DMS153 treated with DMSO at 0.1 percent for 48 hours (cell line): ENCODE results near the gene SNRNP70.
"Not testable (repeated sequence)": the region's sequence is repeated elsewhere in the genome, so short reads cannot be mapped to it uniquely, and the experiment has no call there.

Experiments
- DNase-seq: peaks from one replicate; lab custom pipeline; 2025; ENCODE audit not compliant: unreplicated experiment; lab: John Stamatoyannopoulos, UW

Gene SNRNP70

DNA sequence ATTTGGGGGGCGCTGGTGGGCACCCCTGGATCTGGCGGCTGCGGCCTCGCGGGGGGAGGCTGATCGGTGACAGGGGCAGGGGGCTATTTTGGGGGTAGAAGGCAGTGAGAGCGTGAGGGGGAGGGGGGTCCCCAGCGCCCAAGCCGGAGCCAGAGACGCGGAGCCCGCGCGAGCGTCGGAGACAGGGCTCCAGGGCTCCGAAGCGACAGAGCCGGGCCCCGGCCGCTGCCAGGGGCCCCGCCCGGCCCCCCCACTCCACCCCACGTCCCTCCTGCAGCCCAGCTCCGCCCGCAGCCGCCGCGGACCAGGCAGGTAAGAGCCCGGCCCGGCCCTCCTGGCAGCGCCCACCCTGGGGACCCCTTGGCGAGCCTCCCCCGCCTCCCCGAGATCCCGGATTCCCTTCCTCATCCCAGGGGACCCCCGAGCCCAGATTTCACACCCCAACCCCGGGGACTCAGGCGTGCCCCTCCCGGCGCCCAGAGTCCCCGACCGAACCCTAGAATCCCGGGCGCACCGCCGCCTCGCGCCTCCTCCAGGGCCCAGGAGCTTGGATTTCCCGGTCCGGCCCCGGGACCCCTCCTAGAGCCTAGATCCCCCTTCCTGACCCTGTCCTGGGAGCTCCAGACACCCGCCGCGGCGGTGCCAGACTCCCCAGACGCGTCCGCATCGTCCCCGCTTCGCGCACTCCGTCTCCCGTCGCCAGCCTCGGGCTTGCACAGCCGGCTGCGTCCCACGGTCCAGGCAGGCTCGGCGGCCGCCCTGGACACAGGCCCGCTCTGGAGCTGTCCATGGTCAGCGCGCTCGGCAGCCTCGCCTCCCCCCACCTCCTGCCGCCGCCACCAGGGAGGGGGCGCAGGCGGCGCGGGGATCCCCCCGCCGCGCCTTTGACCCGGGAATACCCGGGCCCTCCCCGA, 34.4 kb downstream of the SNRNP70 start, which contains the start of gene PPFIA3:
Gene PPFIA3 (plus strand): TSS at position 134 of the 914 bp plus-strand sequence. CDS start 8,330 bp downstream, outside the sequence.
- no peak for DNase-seq

DNA sequence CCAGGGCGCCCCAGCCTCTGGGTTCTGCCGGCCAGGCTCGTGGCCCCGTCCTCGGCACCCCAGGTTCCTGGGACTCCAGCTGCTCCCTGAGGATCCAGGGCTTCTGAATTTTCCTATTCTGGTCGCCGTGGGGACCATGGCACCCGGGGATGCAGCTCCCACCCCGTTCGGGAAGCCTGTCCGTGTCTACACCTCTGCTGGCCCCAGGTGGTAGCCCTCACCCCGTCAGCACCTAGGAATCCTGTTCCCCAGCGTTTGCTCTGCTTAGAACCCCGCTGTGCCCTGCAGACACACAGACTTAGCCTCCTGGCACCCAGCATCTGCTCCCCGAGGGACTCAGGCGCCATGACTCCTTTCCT, 35.1 kb downstream of the SNRNP70 start:
- DNase-seq: no peak

DNA sequence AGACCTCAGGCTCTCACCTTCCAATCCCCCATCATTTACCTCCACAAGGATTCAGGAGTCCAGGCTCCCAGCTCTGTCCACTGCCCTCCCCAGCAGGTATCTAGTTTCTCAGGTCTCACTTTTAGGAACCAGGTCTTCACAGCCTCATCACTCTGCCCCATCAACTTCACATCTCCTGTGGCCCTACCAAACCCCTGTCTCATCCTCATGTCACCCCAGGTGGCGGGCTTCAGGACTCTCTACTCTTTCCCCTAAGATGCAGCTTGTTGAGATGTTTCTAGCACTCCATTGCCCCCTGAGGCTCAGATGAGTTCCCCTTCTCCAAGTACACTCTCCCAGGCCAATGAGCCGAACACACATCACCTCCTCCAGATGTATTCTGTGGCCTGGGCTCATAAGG, 35.6 kb downstream of the SNRNP70 start:
- DNase-seq: no peak

DNA sequence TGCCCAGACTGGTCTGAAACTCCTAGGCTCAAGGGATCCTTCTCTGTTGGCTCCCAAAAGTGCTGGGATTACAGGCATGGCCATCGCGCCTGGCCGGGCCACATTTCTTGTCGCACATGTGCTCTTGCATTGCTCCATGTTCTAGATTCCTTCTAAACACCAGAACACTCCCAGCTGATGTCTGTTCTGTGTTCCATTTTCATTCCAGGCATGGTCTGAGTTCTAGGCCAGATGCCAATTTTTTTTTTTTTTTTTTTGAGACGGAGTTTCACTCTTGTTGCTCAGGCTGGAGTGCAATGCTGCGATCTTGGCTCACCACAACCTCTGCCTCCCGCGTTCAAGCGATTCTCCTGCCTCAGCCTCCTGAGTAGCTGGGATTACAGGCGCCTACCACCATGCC, 36.6 kb downstream of the SNRNP70 start:
- not testable (repeated sequence) for DNase-seq

DNA sequence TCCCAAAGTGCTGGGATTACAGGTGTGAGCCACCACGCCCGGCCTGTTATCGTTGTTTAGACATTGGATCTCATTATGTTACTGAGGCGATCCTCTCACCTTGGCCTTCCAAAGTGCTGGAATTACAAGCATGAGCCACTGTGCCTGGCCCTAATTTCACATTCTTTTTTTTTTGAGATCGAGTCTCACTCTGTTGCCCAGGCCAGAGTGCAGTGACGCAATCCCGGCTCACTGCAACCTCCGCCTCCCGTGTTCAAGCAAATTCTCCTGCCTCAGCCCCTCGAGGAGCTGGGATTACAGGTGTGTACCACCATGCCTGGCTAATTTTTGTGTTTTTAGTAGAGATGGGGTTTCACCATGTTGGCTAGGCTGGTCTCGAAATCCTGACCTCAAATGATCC, 38.0 kb downstream of the SNRNP70 start:
- DNase-seq: not testable (repeated sequence)

DNA sequence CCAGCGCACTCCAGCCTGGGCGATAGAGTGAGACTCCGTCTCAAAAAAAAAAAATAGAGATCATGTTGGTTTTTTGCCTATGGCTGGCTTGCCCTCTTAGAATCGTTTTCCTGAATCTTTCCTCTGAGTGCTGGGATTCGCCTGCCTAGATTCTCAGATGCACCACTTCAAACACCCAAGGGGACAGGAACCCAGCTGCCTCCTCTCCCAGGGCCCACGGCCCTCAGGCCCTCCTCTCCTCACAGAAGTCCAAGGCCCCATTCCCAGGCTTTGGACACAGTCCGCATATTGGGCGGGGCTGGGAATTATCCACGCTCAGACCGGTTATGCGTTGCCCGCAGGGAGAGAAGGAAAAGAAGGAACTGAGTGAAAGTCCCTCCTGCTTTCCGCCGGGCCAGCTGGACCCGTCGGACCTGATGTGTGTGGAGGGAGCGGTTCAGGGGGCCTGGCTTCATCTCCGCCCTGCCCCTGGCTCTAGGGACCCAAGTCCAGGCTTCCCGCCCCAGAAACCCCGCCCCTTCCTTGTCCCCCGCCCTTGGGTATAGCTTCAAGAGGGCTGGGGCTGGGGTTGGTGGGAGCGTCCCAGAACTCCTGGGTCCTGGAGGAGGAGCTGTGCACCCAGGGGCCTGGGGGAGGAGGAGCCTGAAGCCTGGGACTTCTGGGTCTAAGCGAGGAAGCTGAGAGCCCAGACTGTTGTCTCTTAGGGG, 39.9 kb downstream of the SNRNP70 start:
- DNase-seq: no peak

GRCh38 chr19:49126575-49126974, 41.3 kb downstream of the SNRNP70 start:
- no peak for DNase-seq

DNA sequence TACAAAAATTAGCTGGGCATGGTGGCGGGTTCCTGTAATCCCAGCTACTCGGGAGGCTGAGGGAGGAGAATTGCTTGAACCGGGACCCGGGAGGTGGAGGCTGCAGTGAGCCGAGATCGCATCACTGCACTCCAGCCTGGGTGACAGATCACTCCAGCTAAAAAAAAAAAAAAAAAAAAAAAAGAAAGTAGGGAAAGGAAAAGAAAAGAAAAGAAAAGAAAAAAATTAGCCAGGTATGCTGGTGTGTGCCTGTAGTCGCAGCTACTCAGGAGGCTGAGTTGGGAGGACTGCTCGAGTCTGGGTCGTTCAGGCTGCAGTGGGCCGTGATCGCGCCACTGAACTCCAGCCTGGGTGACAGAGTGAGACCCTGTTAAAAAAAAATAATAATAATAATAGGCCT, 42.0 kb downstream of the SNRNP70 start:
- not testable (repeated sequence) for DNase-seq

GRCh38 chr19:49127674-49128544, 42.7 kb downstream of the SNRNP70 start:
- peak; percentile 84 for DNase-seq

- no peak for DNase-seq
These were observed 43.4 kb downstream of the SNRNP70 start for GRCh38 chr19:49128545-49129237.

DNA sequence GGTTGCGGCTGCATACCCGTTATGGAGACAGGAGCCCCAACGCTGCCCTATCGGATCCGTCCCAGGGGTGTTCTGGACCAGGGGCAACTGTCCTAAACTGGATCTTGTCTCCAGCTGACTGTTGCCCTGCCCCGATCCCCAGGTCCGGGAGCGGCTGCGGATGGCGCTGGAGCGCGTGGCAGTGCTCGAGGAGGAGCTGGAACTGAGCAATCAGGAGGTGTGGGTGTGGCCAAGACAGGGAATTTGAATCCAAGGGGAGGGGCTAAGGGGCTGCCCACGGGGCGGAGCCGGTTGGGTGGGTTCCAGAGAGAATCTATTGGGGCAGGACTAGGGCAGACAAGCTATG, 44.0 kb downstream of the SNRNP70 start:
- DNase-seq: no peak

DNA sequence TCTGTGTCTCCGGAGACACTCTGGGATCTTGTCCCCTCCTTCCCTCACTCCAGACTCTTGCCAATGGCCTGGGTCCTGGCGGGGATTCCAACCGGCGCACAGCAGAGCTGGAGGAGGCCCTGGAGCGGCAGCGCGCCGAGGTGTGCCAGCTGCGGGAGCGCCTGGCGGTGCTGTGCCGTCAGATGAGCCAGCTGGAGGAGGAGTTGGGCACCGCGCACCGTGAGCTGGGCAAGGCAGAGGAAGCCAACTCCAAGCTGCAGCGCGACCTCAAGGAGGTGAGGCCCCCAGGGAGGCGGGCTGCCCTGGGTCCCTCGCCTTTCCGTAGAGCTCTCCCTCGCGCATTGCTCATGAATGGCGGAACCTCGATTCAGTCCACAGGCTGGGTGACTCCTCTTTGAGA, 45.1 kb downstream of the SNRNP70 start:
- DNase-seq: no peak

GRCh38 chr19:49132974-49133609, 47.8 kb downstream of the SNRNP70 start:
- peak; percentile 19 for DNase-seq

GRCh38 chr19:49133621-49134454, 48.6 kb downstream of the SNRNP70 start:
- peak; percentile 43 for DNase-seq

- no peak for DNase-seq
These were observed 50.4 kb downstream of the SNRNP70 start for GRCh38 chr19:49135686-49136085.

DNA sequence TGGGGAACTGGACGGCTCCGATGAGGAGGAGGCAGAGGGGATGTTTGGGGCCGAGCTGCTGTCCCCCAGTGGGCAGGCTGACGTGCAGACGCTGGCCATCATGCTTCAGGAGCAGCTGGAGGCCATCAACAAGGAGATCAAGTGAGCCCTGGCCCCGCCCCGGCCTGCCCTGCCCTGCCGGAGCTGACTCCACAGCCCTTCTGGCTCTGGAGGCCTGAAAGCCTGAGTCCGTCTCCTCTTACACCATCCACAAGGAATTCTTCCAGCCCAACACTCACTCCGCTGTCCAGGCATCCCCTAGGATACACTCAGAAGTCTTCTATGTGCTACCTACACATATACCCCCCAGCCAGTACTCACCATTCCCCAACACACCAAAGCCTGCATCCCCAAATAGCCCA, 51.5 kb downstream of the SNRNP70 start:
- no peak for DNase-seq

DNA sequence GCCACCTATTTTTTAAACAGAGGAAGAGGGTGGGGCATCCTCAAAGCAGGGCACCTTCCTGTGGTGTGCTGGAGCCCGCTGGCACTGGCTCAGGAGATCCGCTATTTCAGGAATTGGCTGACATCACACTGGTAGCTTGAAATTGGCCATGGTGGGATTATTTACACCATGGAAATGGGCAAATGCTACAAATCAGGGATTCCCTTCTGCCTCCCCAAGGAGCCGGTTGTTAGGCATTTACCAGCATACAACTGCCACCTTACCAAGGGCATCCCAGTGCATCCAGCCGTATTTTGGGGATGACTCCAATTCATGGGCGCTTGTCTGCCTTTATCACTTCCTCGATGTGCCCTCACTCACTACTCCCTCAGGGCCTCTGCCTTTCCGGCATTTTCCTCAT, 55.7 kb downstream of the SNRNP70 start:
- DNase-seq: no peak

DNA sequence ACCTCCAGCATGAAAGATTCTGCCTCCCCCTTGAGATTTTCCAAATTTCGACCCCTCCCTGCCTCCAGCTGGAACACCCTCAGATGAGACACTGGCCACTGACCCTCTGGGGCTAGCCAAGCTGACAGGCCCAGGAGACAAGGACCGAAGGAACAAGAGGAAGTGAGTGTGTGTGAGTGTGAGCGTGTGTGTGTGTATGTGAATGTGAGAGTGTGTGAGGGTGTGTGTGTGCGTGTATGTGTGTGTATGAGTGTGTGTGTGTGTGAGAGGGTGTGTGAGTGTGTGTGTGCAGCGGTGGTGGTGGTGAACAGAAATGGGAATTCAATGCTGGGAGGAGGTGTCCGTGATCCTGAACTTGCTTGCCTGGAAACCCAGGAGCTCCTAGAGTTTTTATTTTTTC, 56.1 kb downstream of the SNRNP70 start:
- no peak for DNase-seq

DNA sequence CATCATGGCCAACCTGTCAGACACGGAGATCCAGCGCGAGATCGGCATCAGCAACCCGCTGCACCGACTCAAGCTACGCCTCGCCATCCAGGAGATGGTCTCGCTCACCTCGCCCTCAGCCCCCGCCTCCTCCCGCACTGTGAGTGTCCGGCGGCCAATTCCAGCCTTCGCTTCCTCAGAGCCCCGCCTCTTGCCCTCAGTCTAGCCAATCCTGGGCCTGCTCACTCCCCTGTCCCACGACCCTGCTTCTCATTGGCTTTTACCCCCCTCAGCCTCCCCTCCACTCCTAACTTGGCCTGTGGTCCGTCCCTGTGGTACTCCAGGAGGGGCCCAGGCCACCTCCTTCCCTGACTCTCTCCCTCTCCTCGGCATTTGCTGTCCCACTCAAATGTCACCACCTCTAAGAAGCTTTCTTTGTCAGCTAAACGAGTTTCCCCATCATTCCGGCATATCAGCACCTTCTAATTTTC, 57.6 kb downstream of the SNRNP70 start:
- peak; percentile 84 for DNase-seq
